ENCODE data around the gene TSN.

DNA sequence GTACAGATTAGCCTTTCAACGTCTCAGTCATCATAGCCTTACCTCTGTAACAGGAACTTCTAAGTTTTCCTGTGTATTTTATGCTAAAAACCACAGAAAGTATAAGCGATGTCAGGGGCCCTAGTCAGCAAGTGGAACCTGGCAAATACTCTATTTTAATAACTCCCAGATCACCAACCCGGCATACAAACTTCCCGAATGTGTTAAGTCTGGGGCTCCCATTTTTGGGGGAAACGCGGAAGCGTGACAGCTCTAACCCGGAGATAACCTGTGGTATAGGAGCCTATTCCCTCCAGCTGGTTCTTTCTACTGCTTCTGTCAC, 19.4 kb upstream of the TSN start:
- TF ChIP-seq, protein P1, sequence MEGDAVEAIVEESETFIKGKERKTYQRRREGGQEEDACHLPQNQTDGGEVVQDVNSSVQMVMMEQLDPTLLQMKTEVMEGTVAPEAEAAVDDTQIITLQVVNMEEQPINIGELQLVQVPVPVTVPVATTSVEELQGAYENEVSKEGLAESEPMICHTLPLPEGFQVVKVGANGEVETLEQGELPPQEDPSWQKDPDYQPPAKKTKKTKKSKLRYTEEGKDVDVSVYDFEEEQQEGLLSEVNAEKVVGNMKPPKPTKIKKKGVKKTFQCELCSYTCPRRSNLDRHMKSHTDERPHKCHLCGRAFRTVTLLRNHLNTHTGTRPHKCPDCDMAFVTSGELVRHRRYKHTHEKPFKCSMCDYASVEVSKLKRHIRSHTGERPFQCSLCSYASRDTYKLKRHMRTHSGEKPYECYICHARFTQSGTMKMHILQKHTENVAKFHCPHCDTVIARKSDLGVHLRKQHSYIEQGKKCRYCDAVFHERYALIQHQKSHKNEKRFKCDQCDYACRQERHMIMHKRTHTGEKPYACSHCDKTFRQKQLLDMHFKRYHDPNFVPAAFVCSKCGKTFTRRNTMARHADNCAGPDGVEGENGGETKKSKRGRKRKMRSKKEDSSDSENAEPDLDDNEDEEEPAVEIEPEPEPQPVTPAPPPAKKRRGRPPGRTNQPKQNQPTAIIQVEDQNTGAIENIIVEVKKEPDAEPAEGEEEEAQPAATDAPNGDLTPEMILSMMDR (IDR thresholded peaks at IDR 0.05): no peak
- no peak for TF ChIP-seq POLR2A (IDR thresholded peaks at IDR 0.05)
